Measurements from ENCODE around the gene TMEM123. TPM values are rescaled to one million over a fixed set of nuclear protein-coding genes. Genes with fewer than 3 reads are reported as not detected.

TMEM123 gene
- total and polyA plus RNA-seq, 2 of the 4 experiments (the other 2 are of a cell fraction), result 96.9 to 127 TPM

DNA sequence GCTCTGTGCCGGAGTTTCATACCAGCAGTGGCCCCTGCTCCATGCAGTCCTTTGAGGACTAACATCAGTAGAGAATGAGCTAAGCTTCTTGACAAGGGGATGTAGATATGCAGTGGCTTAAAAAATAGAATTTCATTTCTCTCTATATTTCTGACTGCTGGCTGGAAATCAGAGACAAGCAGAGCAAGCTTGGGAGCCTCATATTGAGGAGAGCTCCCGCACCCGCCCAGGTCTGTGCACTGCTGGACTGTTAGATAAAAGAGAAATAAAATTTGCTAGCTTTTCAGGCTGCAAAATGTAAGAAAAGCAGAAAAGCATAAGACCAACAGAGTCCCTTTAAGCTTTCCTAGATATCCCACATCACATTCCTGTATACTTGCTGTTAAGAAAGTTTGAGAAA is 46.6 kb upstream of the TMEM123 start:
- no peak overlapping the region for H3K9ac ChIP-seq (ENCODE audit: low read depth, low read length)
- no peak overlapping the region for H2BK5ac ChIP-seq (ENCODE audit: low read depth, low read length, poor library complexity, severe bottlenecking)
- TF ChIP-seq RFX5 (IDR thresholded peaks at IDR 0.05; ENCODE audit: low read depth, low read length) (no peak), MAFK (IDR thresholded peaks at IDR 0.05; ENCODE audit: low read depth, low read length) (no peak), CEBPB (IDR thresholded peaks at IDR 0.05; ENCODE audit: low read depth, low read length) (no peak), SMC3 (IDR thresholded peaks at IDR 0.05; ENCODE audit: low read depth, low read length) (no peak), POLR2A (IDR thresholded peaks at IDR 0.05; ENCODE audit: low read depth, low read length) (no peak), RAD21 (IDR thresholded peaks at IDR 0.05; ENCODE audit: low read length) (no peak), FOS (IDR thresholded peaks at IDR 0.05; ENCODE audit: low read depth, low read length) (no peak), RCOR1 (IDR thresholded peaks at IDR 0.05; ENCODE audit: insufficient replicate concordance, low read length) (no peak), BHLHE40 (IDR thresholded peaks at IDR 0.05; ENCODE audit: low read depth, low read length) (no peak), CHD1 (IDR thresholded peaks at IDR 0.05; ENCODE audit: low read depth, low read length) (no peak)
- TF ChIP-seq, protein P1, sequence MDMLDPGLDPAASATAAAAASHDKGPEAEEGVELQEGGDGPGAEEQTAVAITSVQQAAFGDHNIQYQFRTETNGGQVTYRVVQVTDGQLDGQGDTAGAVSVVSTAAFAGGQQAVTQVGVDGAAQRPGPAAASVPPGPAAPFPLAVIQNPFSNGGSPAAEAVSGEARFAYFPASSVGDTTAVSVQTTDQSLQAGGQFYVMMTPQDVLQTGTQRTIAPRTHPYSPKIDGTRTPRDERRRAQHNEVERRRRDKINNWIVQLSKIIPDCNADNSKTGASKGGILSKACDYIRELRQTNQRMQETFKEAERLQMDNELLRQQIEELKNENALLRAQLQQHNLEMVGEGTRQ (IDR thresholded peaks at IDR 0.05; ENCODE audit: low read depth, low read length), result no peak
- H3K27me3 ChIP-seq (ENCODE audit: control insufficient read depth, insufficient read depth, low read length), result no peaks in the 10 kb centered on the region
- H3K79me1 ChIP-seq (ENCODE audit: low read depth in 1 of 2, low read length in 2 of 2), result no peaks in the 10 kb centered on the region
- H3K14ac ChIP-seq (replicated peaks; ENCODE audit: low read depth, low read length), result no peak overlapping the region
- WGBS, 2 experiments (ENCODE audit: extremely low coverage in 2 of 2, insufficient read length in 1 of 2), result no CpG with 5 or more reads among the region's 3 CpGs
- ATAC-seq (ENCODE audit: low read depth) (no peak), DNase-seq (no peak)
- H3K4me3 ChIP-seq (ENCODE audit: insufficient read depth, low read depth, low read length), result no peak overlapping the region
- H2BK20ac ChIP-seq (ENCODE audit: low read depth, low read length), result no peak overlapping the region
- H3K18ac ChIP-seq (ENCODE audit: low read depth, low read length), result no peak overlapping the region
- no peaks in the 10 kb centered on the region for H3K9me3 ChIP-seq (ENCODE audit: control insufficient read depth, insufficient read depth, low read length)
- H3K4me1 ChIP-seq (ENCODE audit: control insufficient read depth, insufficient read depth, low read length), result peaks cover 3% of the 10 kb centered on the region; the same call in 1 of the 2 replicates
- H3K56ac ChIP-seq (ENCODE audit: extremely low read depth, insufficient read depth, low read length), result no peak overlapping the region
- H4K91ac ChIP-seq (ENCODE audit: insufficient read depth, low read depth, low read length), result no peak overlapping the region
- H2AK9ac ChIP-seq (replicated peaks; ENCODE audit: low read depth, low read length, poor library complexity), result no peak overlapping the region
- H4K20me1 ChIP-seq (ENCODE audit: insufficient read depth, low read length), result no peaks in the 10 kb centered on the region
- no peak overlapping the region for H3K23ac ChIP-seq (ENCODE audit: low read depth, low read length)
- no peak overlapping the region for H3K4ac ChIP-seq (ENCODE audit: low read depth, low read length)
- no peak overlapping the region for H4K8ac ChIP-seq (ENCODE audit: low read depth in 2 of 2, low read length in 2 of 2)
- H3K27ac ChIP-seq (ENCODE audit: insufficient read depth, low read length), result no peak overlapping the region
- CTCF ChIA-PET, result interaction anchor here (0.6 to 0.8 kb wide), 2 partner anchors 8 to 86 kb away, joined by 3 to 4 read pairs; no protein-coding TSS in a partner anchor
- no peak overlapping the region for H2AFZ ChIP-seq (replicated peaks; ENCODE audit: low read length, poor library complexity)
- no peak overlapping the region for H2AK5ac ChIP-seq (ENCODE audit: low read depth, low read length)
- H3K9me1 ChIP-seq (ENCODE audit: insufficient read depth, low read length), result no peaks in the 10 kb centered on the region
- no peaks in the 10 kb centered on the region for H3K36me3 ChIP-seq (ENCODE audit: control insufficient read depth, insufficient read depth, low read length)
- no peak overlapping the region for H3K4me2 ChIP-seq (ENCODE audit: low read depth, low read length)
- intact Hi-C loops (cut with micrococcal nuclease), result loop anchor here (1.0 kb wide), 1 partner anchor 167 kb away; no protein-coding TSS in a partner anchor
- H2BK15ac ChIP-seq (ENCODE audit: low read depth, low read length), result no peak overlapping the region
- no peak overlapping the region for H2BK120ac ChIP-seq (ENCODE audit: low read depth, low read length)
- dilution Hi-C loops (cut with HindIII; ENCODE audit: low sequenced_read_pairs, unreplicated experiment), result no loop called here
- POLR2A ChIA-PET (ENCODE audit: unreplicated experiment), result no interaction called here
- BruUV-seq (replicated peaks), result no TSS peak
- H4K5ac ChIP-seq (ENCODE audit: low read depth, low read length), result no peak overlapping the region
- in situ Hi-C loops (cut with MboI; ENCODE audit: low sequenced_read_pairs), result loop anchor here (5.0 to 25.0 kb wide), 3 partner anchors 107 to 1062 kb away; no protein-coding TSS in a partner anchor
